Measurements from ENCODE around the gene EBF3.

DNA sequence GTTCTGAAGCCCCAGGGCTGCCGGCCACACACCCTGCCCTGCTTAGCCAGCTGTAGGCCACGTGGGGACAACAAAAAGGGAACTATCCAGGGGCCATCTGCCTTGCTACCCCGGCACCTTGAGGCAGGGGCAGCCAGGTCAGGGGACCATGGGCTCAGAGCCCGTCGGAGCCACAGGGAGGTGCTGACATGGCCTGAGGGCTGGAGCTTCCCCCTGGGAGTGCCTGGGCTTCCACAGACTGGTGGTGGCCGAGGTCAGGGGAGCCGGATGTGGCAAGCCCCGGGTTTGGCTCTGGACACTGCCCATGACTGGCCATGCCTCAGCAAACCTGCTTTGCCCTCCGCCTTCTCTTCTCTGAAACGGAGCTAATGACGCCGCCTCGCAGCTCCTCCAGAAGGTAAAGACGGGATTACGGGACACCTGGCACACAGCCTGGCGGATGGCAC, 178.5 kb downstream of the EBF3 start:
- TF ChIP-seq JUN (IDR thresholded peaks at IDR 0.05; ENCODE audit: borderline replicate concordance, insufficient read depth, insufficient read length, low read depth) (no peak), POLR2A (IDR thresholded peaks at IDR 0.05; ENCODE audit: low read depth, low read length) (no peak), EZH2 (IDR thresholded peaks at IDR 0.05; ENCODE audit: borderline replicate concordance, low read depth, low read length, severe bottlenecking) (no peak), POLR2AphosphoS5 (IDR thresholded peaks at IDR 0.05; ENCODE audit: insufficient read depth, low read depth, low read length) (no peak), MYC (IDR thresholded peaks at IDR 0.05; ENCODE audit: low read depth, low read length) (no peak), FOS (IDR thresholded peaks at IDR 0.05; ENCODE audit: borderline replicate concordance, insufficient read depth, low read length) (no peak), GATA2 (IDR thresholded peaks at IDR 0.05; ENCODE audit: insufficient read depth, insufficient read length, low read depth, low read length) (no peak)
- TF ChIP-seq, protein P1, sequence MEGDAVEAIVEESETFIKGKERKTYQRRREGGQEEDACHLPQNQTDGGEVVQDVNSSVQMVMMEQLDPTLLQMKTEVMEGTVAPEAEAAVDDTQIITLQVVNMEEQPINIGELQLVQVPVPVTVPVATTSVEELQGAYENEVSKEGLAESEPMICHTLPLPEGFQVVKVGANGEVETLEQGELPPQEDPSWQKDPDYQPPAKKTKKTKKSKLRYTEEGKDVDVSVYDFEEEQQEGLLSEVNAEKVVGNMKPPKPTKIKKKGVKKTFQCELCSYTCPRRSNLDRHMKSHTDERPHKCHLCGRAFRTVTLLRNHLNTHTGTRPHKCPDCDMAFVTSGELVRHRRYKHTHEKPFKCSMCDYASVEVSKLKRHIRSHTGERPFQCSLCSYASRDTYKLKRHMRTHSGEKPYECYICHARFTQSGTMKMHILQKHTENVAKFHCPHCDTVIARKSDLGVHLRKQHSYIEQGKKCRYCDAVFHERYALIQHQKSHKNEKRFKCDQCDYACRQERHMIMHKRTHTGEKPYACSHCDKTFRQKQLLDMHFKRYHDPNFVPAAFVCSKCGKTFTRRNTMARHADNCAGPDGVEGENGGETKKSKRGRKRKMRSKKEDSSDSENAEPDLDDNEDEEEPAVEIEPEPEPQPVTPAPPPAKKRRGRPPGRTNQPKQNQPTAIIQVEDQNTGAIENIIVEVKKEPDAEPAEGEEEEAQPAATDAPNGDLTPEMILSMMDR (IDR thresholded peaks at IDR 0.05; ENCODE audit: extremely low read depth in 1 of 2, insufficient read depth in 1 of 2, low read depth in 1 of 2, low read length in 2 of 2), result no peak
- TF ChIP-seq, protein P2, sequence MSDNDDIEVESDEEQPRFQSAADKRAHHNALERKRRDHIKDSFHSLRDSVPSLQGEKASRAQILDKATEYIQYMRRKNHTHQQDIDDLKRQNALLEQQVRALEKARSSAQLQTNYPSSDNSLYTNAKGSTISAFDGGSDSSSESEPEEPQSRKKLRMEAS (IDR thresholded peaks at IDR 0.05; ENCODE audit: insufficient read depth, insufficient read length), result no peak
